ENCODE data around the gene DLG2. TPM values are rescaled to one million over a fixed set of nuclear protein-coding genes. Genes with fewer than 3 reads are reported as not detected.

DLG2 gene
- polyA plus RNA-seq, 3 donors, result 0.24 to 0.39 TPM; not detected in 1

- peak overlapping the region; percentile 97 to 99 (median 98) for H3K27ac Mint-ChIP-seq
Measured at GRCh38 chr11:85663753-85664614, 36.8 kb upstream of the DLG2 start.

More at GRCh38 chr11:85663753-85664614, 36.8 kb upstream of the DLG2 start:
- no peaks in the 10 kb centered on the region for H3K27me3 ChIP-seq (ENCODE audit: control insufficient read depth in 2 of 2, insufficient read depth in 2 of 2, low read length in 2 of 2)
- WGBS (ENCODE audit: insufficient coverage), result under 1% methylated on average over 71 of the region's 73 CpGs
- TF ChIP-seq CTCF (IDR thresholded peaks at IDR 0.05), result peak; percentile 58
- peak overlapping the region; percentile 86 to 97 for H3K27ac ChIP-seq (ENCODE audit: low read depth in 1 of 2, low read length in 2 of 2)
- peak overlapping the region; percentile 98 for H3K9ac ChIP-seq (ENCODE audit: insufficient read depth, low read length, poor library complexity, severe bottlenecking)
- peak; percentile 70 to 74 (median 71) for DNase-seq
- peaks cover 16 to 20% of the 10 kb centered on the region in 2 donors for H3K36me3 ChIP-seq (replicated peaks in 1 of 2; ENCODE audit: control insufficient read depth in 1 of 2, insufficient read depth in 2 of 2, low read length in 2 of 2)
- H4K20me1 ChIP-seq (ENCODE audit: insufficient read depth, low read length), result peaks cover 47% of the 10 kb centered on the region
- peak overlapping the region; percentile 98 to 100 for H3K4me3 Mint-ChIP-seq
- H3K27me3 Mint-ChIP-seq (ENCODE audit: low read depth in 3 of 3), result no peaks in the 10 kb centered on the region
- H3K36me3 Mint-ChIP-seq, result peaks cover 22 to 23% of the 10 kb centered on the region in 2 donors
- intact Hi-C loops (cut with micrococcal nuclease), result loop anchor here (1.0 to 10.0 kb wide), 3 partner anchors 9 to 581 kb away; partner anchors contain the start of genes DLG2 (in 2 of the 2), TMEM126B (in 2 of the 2) and EED (in 1 of the 2)
- H2AFZ ChIP-seq (ENCODE audit: insufficient read depth, low read depth, low read length, poor library complexity, severe bottlenecking), result peak overlapping the region; percentile 92
- H3K9me3 Mint-ChIP-seq, result peaks cover 0 to 2% (median 0%) of the 10 kb centered on the region in 7 donors
- H3K79me2 ChIP-seq (ENCODE audit: insufficient read depth, low read length), result peaks cover 63% of the 10 kb centered on the region
- peak overlapping the region; percentile 93 for H3K4me2 ChIP-seq (replicated peaks; ENCODE audit: extremely low read depth, low read length, poor library complexity, severe bottlenecking)
- H3K4me1 ChIP-seq (ENCODE audit: control insufficient read depth in 1 of 2, insufficient read depth in 2 of 2, low read length in 2 of 2), result peaks cover 17 to 32% of the 10 kb centered on the region in 2 donors
- peak overlapping the region; percentile 56 to 94 (median 78) for H3K4me3 ChIP-seq (replicated peaks in 1 of 3; ENCODE audit: low read depth in 2 of 3, low read length in 3 of 3)
- H3K9me3 ChIP-seq (replicated peaks in 1 of 2; ENCODE audit: control insufficient read depth in 1 of 2, insufficient read depth in 1 of 2, low read length in 2 of 2), result no peaks in the 10 kb centered on the region
- peaks cover 32% of the 10 kb centered on the region for H3K4me1 Mint-ChIP-seq

Measured in CD14-positive monocyte (primary cell).